H1 (cell line): ENCODE data around the gene CARD11. TPM values are rescaled to one million over a fixed set of nuclear protein-coding genes. Genes with fewer than 3 reads are reported as not detected.

Experiments used
- CTCF ChIA-PET: fragments of 300-600 bp; sonication (Branson Sonifier 250); formaldehyde crosslinking; loops from one replicate; lab custom pipeline; 2021; ENCODE audit not compliant: partially characterized antibody; lab: Charles Lee
- POLR2A ChIA-PET: fragments of 300-600 bp; sonication (Branson Sonifier 250); formaldehyde crosslinking; loops from one replicate; lab custom pipeline; 2021; ENCODE audit warnings: inconsistent platforms; ENCODE audit not compliant: partially characterized antibody; lab: Charles Lee
- DNase-seq, 2 experiments: peaks; one replicate each; pipeline versions ENCODE4 v3.0.0 to v3.0.0-alpha.2; 2010 to 2022; ENCODE audit warnings: low spot score in 2 of 2, low read depth in 1 of 2, mixed read lengths in 1 of 2
- FAIRE-seq: peaks from 2 replicates; lab custom pipeline; 2011; peaks lifted over from hg19 to GRCh38; lab: Jason Lieb, UNC
- H2AFZ ChIP-seq: 2 replicates; pipeline ENCODE4 v1.8.1; 2012; ENCODE audit warnings: low read length, inconsistent platforms
- H2AK5ac ChIP-seq: 2 replicates; pipeline ENCODE4 v1.6.1; 2013; ENCODE audit warnings: low read depth, low read length
- H2BK120ac ChIP-seq: replicated peaks from 2 replicates; pipeline ENCODE3; 2013; ENCODE audit warnings: low read depth, low read length, inconsistent platforms
- H2BK12ac ChIP-seq: 2 replicates; pipeline ENCODE4 v1.6.1; 2013; ENCODE audit warnings: low read depth, low read length
- H2BK15ac ChIP-seq: 2 replicates; pipeline ENCODE4 v1.6.1; 2013; ENCODE audit warnings: low read length
- H2BK20ac ChIP-seq: 2 replicates; pipeline ENCODE4 v1.6.1; 2013; ENCODE audit warnings: low read length
- H2BK5ac ChIP-seq: 2 replicates; pipeline ENCODE4 v1.6.1; 2013; ENCODE audit warnings: low read depth, low read length
- H3K14ac ChIP-seq: 2 replicates; pipeline ENCODE4 v1.6.1; 2013; ENCODE audit warnings: inconsistent platforms; ENCODE audit not compliant: insufficient read length
- H3K18ac ChIP-seq: 2 replicates; pipeline ENCODE4 v1.6.1; 2013; ENCODE audit warnings: low read length; ENCODE audit errors: extremely low read depth
- H3K23ac ChIP-seq: 2 replicates; pipeline ENCODE4 v1.6.1; 2013; ENCODE audit warnings: inconsistent platforms; ENCODE audit not compliant: insufficient read length
- H3K23me2 ChIP-seq: 2 replicates; pipeline ENCODE4 v1.6.1; 2013; ENCODE audit warnings: low read depth, low read length
- H3K27ac ChIP-seq: 2 replicates; pipeline ENCODE4 v1.6.1; 2011; ENCODE audit warnings: low read depth, low read length, inconsistent platforms
- H3K27me3 ChIP-seq, 4 experiments: replicated peaks in 1 of 4; 1 replicate in 1 of 4; 2 replicates in 3 of 4; pipeline versions ENCODE4 v1.6.1 to v1.8.1; 2011 to 2013; ENCODE audit warnings: low read length in 3 of 4, mild to moderate bottlenecking in 3 of 4, inconsistent platforms in 2 of 4, mixed read lengths in 2 of 4, moderate library complexity in 1 of 4; ENCODE audit not compliant: control insufficient read depth in 3 of 4, insufficient read depth in 3 of 4; ENCODE audit errors: extremely low read depth in 1 of 4
- H3K36me3 ChIP-seq, 4 experiments: 2 replicates each; pipeline versions ENCODE4 v1.6.1 to v1.8.1; 2011 to 2013; ENCODE audit warnings: mild to moderate bottlenecking in 4 of 4, low read length in 3 of 4, moderate library complexity in 2 of 4, control low read depth in 1 of 4, inconsistent platforms in 1 of 4; ENCODE audit not compliant: insufficient read depth in 4 of 4, control insufficient read depth in 2 of 4
- H3K4ac ChIP-seq: replicated peaks from 2 replicates; pipeline ENCODE3; 2013; ENCODE audit warnings: low read length, low read depth, mixed read lengths, inconsistent platforms; ENCODE audit not compliant: insufficient read length
- H3K4me1 ChIP-seq, 4 experiments: replicated peaks in 1 of 4; 1 replicate in 1 of 4; 2 replicates in 3 of 4; pipeline versions ENCODE4 v1.6.1 to v1.8.1; 2011 to 2013; ENCODE audit warnings: low read length in 3 of 4, inconsistent platforms in 2 of 4, mixed read lengths in 1 of 4; ENCODE audit not compliant: insufficient read depth in 4 of 4, control insufficient read depth in 3 of 4
- H3K4me2 ChIP-seq, 2 experiments: 2 replicates each; pipeline versions ENCODE4 v1.6.1 to v1.8.1; 2011 to 2013; ENCODE audit warnings: low read depth in 2 of 2, low read length in 2 of 2, control low read depth in 1 of 2, inconsistent platforms in 1 of 2, mild to moderate bottlenecking in 1 of 2; ENCODE audit not compliant: insufficient read depth in 1 of 2
- H3K4me3 ChIP-seq, 4 experiments: fragments of 200-600, 300-600 bp in 1 of 4; sonication (generic), shearing (Covaris generic), sonication (Bioruptor Twin) in 1 of 4; 2 replicates each; pipeline versions ENCODE4 v1.5.1 to v1.8.1; 2011 to 2016; ENCODE audit warnings: low read length in 4 of 4, low read depth in 3 of 4, control low read depth in 2 of 4, inconsistent platforms in 2 of 4, mild to moderate bottlenecking in 2 of 4, mixed read lengths in 1 of 4, moderate library complexity in 1 of 4; ENCODE audit not compliant: insufficient read depth in 2 of 4; ENCODE audit errors: extremely low read depth in 1 of 4
- H3K56ac ChIP-seq: replicated peaks from 2 replicates; pipeline ENCODE3; 2013; ENCODE audit warnings: low read depth, mild to moderate bottlenecking, mixed read lengths, low read length, inconsistent platforms; ENCODE audit not compliant: insufficient read length
- H3K79me1 ChIP-seq: 2 replicates; pipeline ENCODE4 v1.6.1; 2013; ENCODE audit warnings: low read depth, low read length, control low read depth
- H3K79me2 ChIP-seq, 2 experiments: 2 replicates each; pipeline versions ENCODE4 v1.6.1 to v1.8.1; 2012 to 2013; ENCODE audit warnings: low read length in 2 of 2, mild to moderate bottlenecking in 2 of 2, inconsistent platforms in 1 of 2; ENCODE audit not compliant: insufficient read depth in 2 of 2, control insufficient read depth in 1 of 2
- H3K9ac ChIP-seq, 4 experiments: replicated peaks in 1 of 4; 1 replicate in 1 of 4; 2 replicates in 3 of 4; pipeline versions ENCODE4 v1.6.1 to v1.8.1; 2011 to 2013; ENCODE audit warnings: low read depth in 3 of 4, low read length in 3 of 4, control low read depth in 2 of 4, mild to moderate bottlenecking in 2 of 4, moderate library complexity in 2 of 4, inconsistent platforms in 1 of 4; ENCODE audit errors: extremely low read depth in 1 of 4
- H3K9me3 ChIP-seq, 2 experiments: 2 replicates each; pipeline versions ENCODE4 v1.6.1 to v1.8.1; 2012 to 2013; ENCODE audit warnings: mild to moderate bottlenecking in 2 of 2, moderate library complexity in 2 of 2, control low read depth in 1 of 2, inconsistent platforms in 1 of 2, low read depth in 1 of 2, low read length in 1 of 2, mixed read lengths in 1 of 2; ENCODE audit not compliant: insufficient read depth in 2 of 2
- H4K20me1 ChIP-seq, 2 experiments: replicated peaks in 1 of 2; 2 replicates each; pipeline versions ENCODE3 to v1.8.1; 2011 to 2013; ENCODE audit warnings: inconsistent platforms in 2 of 2, low read length in 2 of 2, mild to moderate bottlenecking in 1 of 2; ENCODE audit not compliant: insufficient read depth in 2 of 2, control insufficient read depth in 1 of 2
- H4K5ac ChIP-seq: 2 replicates; pipeline ENCODE4 v1.6.1; 2013; ENCODE audit warnings: low read length, low read depth, mixed read lengths, inconsistent platforms; ENCODE audit not compliant: insufficient read length
- H4K8ac ChIP-seq: 2 replicates; pipeline ENCODE4 v1.8.0; 2013; ENCODE audit warnings: mild to moderate bottlenecking, moderate library complexity, low read length, inconsistent platforms; ENCODE audit not compliant: insufficient read depth; ENCODE audit errors: extremely low read depth
- H4K91ac ChIP-seq: replicated peaks from 2 replicates; pipeline ENCODE3; 2013; ENCODE audit warnings: low read length, mixed read lengths, inconsistent platforms; ENCODE audit not compliant: insufficient read length
- CBX5 ChIP-seq: fragments of 300-800, 300-1000 bp; sonication (generic); IDR thresholded peaks from 2 replicates; pipeline ENCODE4 v1.7.1; 2016; ENCODE audit warnings: antibody characterized with exemption, low read length, low read depth
- WGBS, 2 experiments: shearing (Covaris generic) in 1 of 2; methylation state at CpG; one replicate each; pipeline versions ENCODE4 v1.1.6 to v1.1.7; 2013 to 2015; ENCODE audit warnings: low lambda C conversion rate in 2 of 2, mixed read lengths in 2 of 2, inconsistent platforms in 1 of 2, low coverage in 1 of 2, missing lambda C conversion rate in 1 of 2; ENCODE audit not compliant: insufficient replicate concordance in 2 of 2, insufficient coverage in 1 of 2, insufficient read length in 1 of 2; ENCODE audit errors: extremely low coverage in 1 of 2, missing lambda C conversion rate in 1 of 2; 5-methylcytosine and 5-hydroxymethylcytosine counted together
- polyA plus RNA-seq, 7 experiments: library from polyadenylated mRNA; depleted of rRNA in 3 of 7; stranded (reverse) in 5 of 7; unstranded in 2 of 7; fragments of >200 nt in 5 of 7; fragments of 200-250 nt in 2 of 7; gene quantifications; 1 replicate in 5 of 7; 2 replicates in 1 of 7; 4 replicates in 1 of 7; pipeline versions ENCODE4 v1.2.1 to v1.2.3, GENCODE V29; 2011 to 2013; ENCODE audit warnings: missing spikeins in 2 of 7, mixed read lengths in 2 of 7
- total RNA-seq: library from RNA; stranded (reverse); fragmentation: NEBNext Ultra II Directional; extraction: Animal tissue kit (Norgen Biotek cat#: 25700); gene quantifications from 2 replicates; pipeline ENCODE4 v1.2.1, GENCODE V29; 2021

The CARD11 gene
- total and polyA plus RNA-seq, 2 of the 8 experiments (the other 6 are each of a cell fraction or from before 2014, with no cell fraction given): 12.6 to 29.8 TPM

- Histone ChIP-seq H4K8ac (no peak overlapping the region), H3K79me1 (no peaks in the 10 kb centered on the region; the same call in 1 of the 2 replicates), H3K4me3 (no peak overlapping the region), H3K14ac (no peak overlapping the region), H3K18ac (no peak overlapping the region), H4K20me1 (peaks cover 0 to 5% of the 10 kb centered on the region in 2 experiments), H3K4me2 (no peak overlapping the region), H2BK5ac (no peak overlapping the region), H3K4me1 (no peaks in the 10 kb centered on the region), H3K9me3 (peaks cover 6 to 9% of the 10 kb centered on the region in 2 experiments), H4K5ac (no peak overlapping the region), H3K9ac (no peak overlapping the region), H2BK120ac (no peak overlapping the region), H3K27me3 (no peaks in the 10 kb centered on the region), H2BK15ac (no peak overlapping the region), H2AK5ac (no peak overlapping the region), H2BK20ac (no peak overlapping the region), H3K27ac (no peak overlapping the region), H3K23me2 (peaks cover 16% of the 10 kb centered on the region), H3K36me3 (no peaks in the 10 kb centered on the region), H3K4ac (no peak overlapping the region), H3K56ac (no peak overlapping the region), H3K79me2 (no peaks in the 10 kb centered on the region; a peak in 1 of 4 replicates), H4K91ac (no peak overlapping the region), H2AFZ (no peak overlapping the region), H3K23ac (no peak overlapping the region), H2BK12ac (no peak overlapping the region)
- 94% methylated on average over 7 of the region's 7 CpGs; no CpG with 5 or more reads in 1 of the 2 experiments for WGBS, 2 experiments
- DNase-seq: no peak
- TF ChIP-seq CBX5: no peak
- CTCF ChIA-PET: no interaction called here
- no peak for FAIRE-seq
- POLR2A ChIA-PET: interaction anchor here (1.2 kb wide), 1 partner anchor 15 kb away, joined by 3 read pairs; no protein-coding TSS in a partner anchor
These were observed 76.0 kb downstream of the CARD11 start for GRCh38 chr7:2967705-2968104.
